COLO668 (cell line): ENCODE data around the gene PITPNC1.
"Not testable (repeated sequence)": the region's sequence is repeated elsewhere in the genome, so short reads cannot be mapped to it uniquely, and the experiment has no call there.

ENCODE experiments used
- DNase-seq: peaks from one replicate; lab custom pipeline; 2025; ENCODE audit not compliant: unreplicated experiment; lab: John Stamatoyannopoulos, UW

PITPNC1 gene

GRCh38 chr17:67637901-67638641 lies 261.0 kb downstream of the PITPNC1 start:
- no peak for DNase-seq

GRCh38 chr17:67638871-67639270 lies 261.8 kb downstream of the PITPNC1 start:
- DNase-seq, result no peak

- DNase-seq, result no peak
These were observed 262.5 kb downstream of the PITPNC1 start for GRCh38 chr17:67639555-67639954.

DNA sequence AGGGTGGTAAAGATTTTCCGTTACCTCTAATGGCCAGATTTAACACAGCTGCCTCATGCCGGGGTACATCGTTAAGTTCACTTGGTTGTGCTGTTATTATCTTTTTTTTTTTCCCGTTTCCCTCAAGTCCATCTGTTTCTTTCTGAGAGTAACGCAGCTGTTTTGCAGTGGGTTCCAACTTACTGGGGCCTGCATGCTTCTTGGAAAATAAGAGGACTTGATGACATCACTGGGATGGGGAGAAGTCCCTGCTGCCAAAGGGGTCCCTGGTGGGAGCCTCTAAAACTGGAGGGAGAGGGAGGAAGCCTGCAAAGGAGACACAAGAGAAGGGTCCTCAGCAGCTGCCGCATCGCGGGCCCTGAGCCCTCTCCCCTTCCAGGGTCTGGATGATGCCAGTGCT lies 262.9 kb downstream of the PITPNC1 start:
- DNase-seq, result no peak

- no peak for DNase-seq
These were observed 265.4 kb downstream of the PITPNC1 start for GRCh38 chr17:67642488-67642887.

DNA sequence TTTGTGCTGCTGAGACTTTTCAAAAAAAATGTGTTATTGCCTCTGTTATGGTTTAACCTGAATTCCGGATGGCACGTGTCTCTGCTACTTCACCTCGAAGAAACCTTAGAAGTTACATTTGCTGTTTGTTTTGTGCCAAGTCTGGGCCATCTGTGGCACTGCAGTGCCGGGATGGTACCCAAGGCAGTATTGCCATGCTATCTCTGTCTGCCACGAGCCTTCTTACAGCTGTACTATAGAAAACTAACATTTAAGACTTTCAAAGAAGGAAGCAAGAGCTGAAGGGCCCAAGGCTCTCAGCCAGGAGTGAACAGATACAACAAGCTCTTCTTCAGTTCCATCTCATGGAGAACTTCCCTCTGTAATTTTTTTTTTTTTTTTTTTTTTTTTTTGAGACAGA lies 267.0 kb downstream of the PITPNC1 start:
- DNase-seq, result no peak

GRCh38 chr17:67645195-67645594 lies 268.1 kb downstream of the PITPNC1 start:
- DNase-seq, result not testable (repeated sequence)

GRCh38 chr17:67646472-67646871 lies 269.4 kb downstream of the PITPNC1 start:
- no peak for DNase-seq

- no peak for DNase-seq
These were observed 270.4 kb downstream of the PITPNC1 start for GRCh38 chr17:67647482-67647881.

- no peak for DNase-seq
These were observed 271.2 kb downstream of the PITPNC1 start for GRCh38 chr17:67648032-67648905.

GRCh38 chr17:67648906-67649295 lies 271.8 kb downstream of the PITPNC1 start:
- not testable (repeated sequence) for DNase-seq

- no peak for DNase-seq
These were observed 272.8 kb downstream of the PITPNC1 start for GRCh38 chr17:67649891-67650290.

- DNase-seq, result not testable (repeated sequence)
These were observed 274.1 kb downstream of the PITPNC1 start for GRCh38 chr17:67651218-67651579.

DNA sequence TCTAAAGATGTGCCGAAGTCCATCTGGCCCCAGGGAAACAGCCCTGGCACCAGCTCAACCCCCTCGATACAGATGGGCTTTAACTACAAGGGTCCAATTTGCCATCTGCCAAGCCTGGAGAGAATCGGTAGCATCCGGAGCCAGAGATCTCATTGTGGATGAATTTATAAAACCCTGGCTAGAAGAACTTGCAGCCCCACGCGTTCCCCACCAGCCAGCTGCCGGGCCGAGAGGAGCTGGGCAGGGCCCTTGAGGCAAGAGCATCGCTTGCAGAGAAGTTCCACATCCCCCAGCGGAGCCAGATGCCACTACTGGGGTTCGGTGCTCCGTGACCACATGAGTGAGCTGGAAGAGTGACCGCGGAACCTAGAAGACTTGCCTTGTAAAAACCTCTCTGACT lies 275.4 kb downstream of the PITPNC1 start:
- no peak for DNase-seq

DNA sequence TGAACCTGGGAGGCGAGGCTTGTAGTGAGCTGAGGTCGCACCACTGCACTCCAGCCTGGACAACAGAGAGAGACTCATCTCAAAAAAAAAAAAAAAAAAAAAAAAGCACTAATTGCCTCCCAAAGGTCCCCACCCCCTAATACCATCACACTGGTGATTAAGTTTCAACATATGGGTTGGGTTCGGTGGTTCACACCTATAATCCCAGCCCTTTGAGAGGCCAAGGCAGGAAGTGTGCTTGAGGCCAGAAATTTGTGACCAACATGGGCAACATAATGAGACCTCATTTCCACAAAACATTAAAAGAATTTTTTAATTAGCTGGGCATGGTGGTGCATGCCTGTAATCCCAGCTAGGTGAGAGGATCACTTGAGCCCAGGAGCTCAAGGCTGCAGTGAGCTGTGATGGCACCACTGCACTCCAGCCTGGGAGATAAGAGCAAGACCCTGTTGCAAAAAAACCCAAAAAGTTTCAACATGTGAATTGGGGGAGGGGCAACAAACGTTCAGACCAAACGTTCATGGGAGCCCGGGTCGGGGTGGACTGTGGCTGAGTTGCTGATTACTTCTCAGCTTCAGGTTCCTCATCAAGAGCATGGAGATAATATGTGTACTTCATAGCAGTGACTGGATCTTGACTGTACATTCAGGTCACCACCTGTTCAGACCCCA lies 278.5 kb downstream of the PITPNC1 start:
- no peak for DNase-seq

DNA sequence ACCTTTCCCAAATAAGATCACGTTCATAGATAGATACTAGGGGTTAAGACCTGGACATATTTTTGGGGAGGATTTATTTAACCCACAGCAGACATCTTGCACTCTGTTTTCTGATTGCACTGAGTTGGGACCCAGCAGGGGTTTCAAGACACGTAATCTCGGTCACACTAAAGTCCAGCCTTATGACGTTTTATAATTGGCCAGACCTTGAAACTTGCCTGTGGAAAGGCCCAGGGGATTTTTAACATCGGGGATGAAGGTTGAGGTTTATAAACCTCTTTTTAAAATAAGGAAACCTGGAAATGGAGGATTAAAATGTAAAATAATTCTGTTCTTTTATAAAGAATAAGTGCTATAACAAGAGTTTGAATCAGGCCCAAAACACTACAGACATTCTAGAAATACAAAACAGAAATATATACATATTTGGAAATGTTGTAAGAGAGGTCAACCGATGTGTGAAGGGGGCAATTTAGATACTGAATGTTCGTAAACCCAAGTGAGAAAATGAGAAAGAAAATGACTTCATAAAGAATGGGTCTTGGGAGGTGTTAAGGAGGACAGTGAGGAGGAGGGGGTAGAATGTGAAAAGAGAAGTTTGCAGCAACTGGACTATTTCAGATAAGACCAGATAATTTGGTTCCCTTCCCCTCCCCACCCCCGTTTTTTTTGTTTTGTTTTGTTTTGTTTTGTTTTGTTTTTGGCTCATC lies 279.6 kb downstream of the PITPNC1 start:
- DNase-seq, result no peak

DNA sequence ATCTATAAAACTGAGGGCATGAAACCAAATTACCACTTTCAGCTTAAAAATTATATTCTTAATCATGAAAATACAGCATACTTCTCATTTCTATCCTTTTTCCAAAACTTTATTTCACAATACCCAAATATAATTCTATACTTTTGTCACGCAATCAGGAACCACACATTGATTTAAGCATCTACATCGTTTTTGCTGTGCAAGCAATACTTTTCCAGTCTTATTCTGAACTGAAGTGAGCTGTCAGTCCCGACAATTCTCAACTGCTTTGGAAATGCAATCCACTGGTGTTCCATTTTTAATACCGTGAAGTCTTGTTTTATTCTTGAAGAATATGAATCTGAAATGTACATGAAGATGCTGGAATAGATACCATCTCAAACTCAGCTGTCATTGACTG lies 280.5 kb downstream of the PITPNC1 start:
- no peak for DNase-seq

DNA sequence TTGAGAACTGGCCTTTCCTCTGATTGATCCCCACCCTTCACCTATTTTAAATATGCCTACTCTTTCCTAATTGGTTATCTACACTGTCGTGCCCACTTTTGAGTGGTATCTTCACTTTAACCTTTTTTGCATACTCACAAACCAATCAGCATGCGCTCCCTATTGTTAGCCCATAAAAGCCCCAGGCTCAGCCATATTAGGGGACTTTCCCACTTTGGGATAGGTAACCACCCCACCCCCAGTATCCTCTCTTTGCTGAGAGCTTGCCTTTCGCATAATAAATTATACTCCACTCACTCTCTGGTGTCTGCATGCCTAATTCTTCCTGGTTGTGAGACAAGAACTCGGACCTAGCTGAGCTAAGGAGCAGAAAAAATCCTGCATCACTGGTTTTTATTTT lies 281.2 kb downstream of the PITPNC1 start:
- no peak for DNase-seq

- no peak for DNase-seq
These were observed 281.9 kb downstream of the PITPNC1 start for GRCh38 chr17:67659028-67659427.

DNA sequence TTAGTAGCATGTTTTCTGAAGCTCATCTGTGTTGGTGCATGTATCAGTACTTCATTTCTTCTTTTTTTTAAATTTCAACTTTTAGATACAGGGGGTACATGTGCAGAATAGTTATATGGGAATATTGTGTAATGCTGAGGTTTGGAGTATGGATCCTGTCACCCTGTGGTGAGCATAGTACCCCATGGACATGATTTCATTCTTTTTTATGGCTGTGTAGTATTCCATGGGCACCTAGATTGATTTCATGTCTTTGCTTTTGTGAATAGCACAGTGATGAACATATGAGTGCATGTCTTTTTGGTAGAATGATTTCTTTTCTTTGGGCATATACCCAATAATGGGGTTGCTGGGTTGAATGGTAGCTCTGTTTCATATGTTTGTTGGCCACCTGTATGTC lies 285.6 kb downstream of the PITPNC1 start:
- no peak for DNase-seq

- DNase-seq, result no peak
These were observed 286.4 kb downstream of the PITPNC1 start for GRCh38 chr17:67663457-67663856.
